ENCODE measurements around the gene ALDH1A2. TPM values are rescaled to one million over a fixed set of nuclear protein-coding genes. Genes with fewer than 3 reads are reported as not detected.

Gene ALDH1A2
- polyA plus RNA-seq, 2 donors = 0.24 to 0.27 TPM

DNA sequence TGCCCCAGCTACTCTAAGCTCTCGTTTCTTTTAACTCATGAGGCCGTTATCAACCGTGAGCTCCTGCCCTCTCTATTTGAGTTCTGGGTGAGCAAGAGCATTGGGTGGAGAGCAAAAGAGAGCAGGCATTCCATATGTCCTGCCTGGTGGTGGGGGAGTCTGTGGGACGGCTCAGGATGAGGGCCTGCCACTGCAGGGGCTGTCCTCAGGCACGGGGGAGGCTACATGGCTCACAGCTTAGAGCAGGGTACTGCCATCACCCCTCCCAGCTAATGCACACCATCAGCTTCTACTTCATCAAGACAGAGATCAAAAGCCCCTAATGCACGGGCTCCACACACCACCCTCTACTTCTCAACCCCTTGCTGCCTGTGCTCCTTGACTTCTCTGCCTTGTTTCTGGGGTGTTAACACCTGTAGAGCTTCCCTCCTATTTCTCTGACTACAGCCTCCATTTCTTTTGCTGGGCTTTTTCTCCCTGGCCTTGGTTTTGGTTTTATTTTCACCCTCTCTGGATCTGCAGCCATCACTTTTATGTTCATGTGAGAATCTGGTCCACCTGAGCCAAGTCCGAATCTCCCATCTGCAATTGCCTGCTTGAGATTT is 114.1 kb downstream of the ALDH1A2 start:
- no peaks in the 10 kb centered on the region for H3K36me3 ChIP-seq (ENCODE audit: control insufficient read depth in 2 of 2, insufficient read depth in 2 of 2, low read length in 1 of 2)
- 79 to 81% methylated on average over 7 of the region's 7 CpGs for WGBS, 2 donors
- no peaks in the 10 kb centered on the region for H3K27me3 ChIP-seq (ENCODE audit: control insufficient read depth in 1 of 2, insufficient read depth in 2 of 2, low read length in 2 of 2)
- no peak overlapping the region for H3K27ac ChIP-seq (ENCODE audit: low read depth in 2 of 2, low read length in 1 of 2)
- H3K4me1 ChIP-seq (ENCODE audit: control insufficient read depth in 2 of 2, insufficient read depth in 2 of 2, low read length in 1 of 2) = no peaks in the 10 kb centered on the region
- no peak overlapping the region for H3K4me3 ChIP-seq (ENCODE audit: low read depth in 1 of 2, low read length in 2 of 2)
- no peaks in the 10 kb centered on the region for H3K9me3 ChIP-seq (ENCODE audit: control insufficient read depth in 2 of 2, insufficient read depth in 1 of 2, low read depth in 1 of 2, low read length in 1 of 2)

- WGBS, 2 donors = 55 to 70% methylated on average over 8 of the region's 8 CpGs
- no peak overlapping the region for H3K27ac ChIP-seq (ENCODE audit: low read depth in 2 of 2, low read length in 1 of 2)
- no peaks in the 10 kb centered on the region for H3K4me1 ChIP-seq (ENCODE audit: control insufficient read depth in 2 of 2, insufficient read depth in 2 of 2, low read length in 1 of 2)
- H3K27me3 ChIP-seq (ENCODE audit: control insufficient read depth in 1 of 2, insufficient read depth in 2 of 2, low read length in 2 of 2) = no peaks in the 10 kb centered on the region
- H3K36me3 ChIP-seq (ENCODE audit: control insufficient read depth in 2 of 2, insufficient read depth in 2 of 2, low read length in 1 of 2) = no peaks in the 10 kb centered on the region
- no peaks in the 10 kb centered on the region for H3K9me3 ChIP-seq (ENCODE audit: control insufficient read depth in 2 of 2, insufficient read depth in 1 of 2, low read depth in 1 of 2, low read length in 1 of 2)
- no peak overlapping the region for H3K4me3 ChIP-seq (ENCODE audit: low read depth in 1 of 2, low read length in 2 of 2)
These were observed 115.0 kb downstream of the ALDH1A2 start for GRCh38 chr15:57950381-57950946.

GRCh38 chr15:57949374-57949943 is 116.1 kb downstream of the ALDH1A2 start:
- H3K27ac ChIP-seq (ENCODE audit: low read depth in 2 of 2, low read length in 1 of 2) = no peak overlapping the region
- H3K36me3 ChIP-seq (ENCODE audit: control insufficient read depth in 2 of 2, insufficient read depth in 2 of 2, low read length in 1 of 2) = no peaks in the 10 kb centered on the region
- no peaks in the 10 kb centered on the region for H3K4me1 ChIP-seq (ENCODE audit: control insufficient read depth in 2 of 2, insufficient read depth in 2 of 2, low read length in 1 of 2)
- no peaks in the 10 kb centered on the region for H3K9me3 ChIP-seq (ENCODE audit: control insufficient read depth in 2 of 2, insufficient read depth in 1 of 2, low read depth in 1 of 2, low read length in 1 of 2)
- WGBS, 2 donors = 84% methylated on average over 3 of the region's 3 CpGs
- no peak overlapping the region for H3K4me3 ChIP-seq (ENCODE audit: low read depth in 1 of 2, low read length in 2 of 2)
- H3K27me3 ChIP-seq (ENCODE audit: control insufficient read depth in 1 of 2, insufficient read depth in 2 of 2, low read length in 2 of 2) = no peaks in the 10 kb centered on the region

- Histone ChIP-seq H3K27ac (ENCODE audit: low read depth in 2 of 2, low read length in 1 of 2) (no peak overlapping the region), H3K36me3 (ENCODE audit: control insufficient read depth in 2 of 2, insufficient read depth in 2 of 2, low read length in 1 of 2) (no peaks in the 10 kb centered on the region), H3K9me3 (ENCODE audit: control insufficient read depth in 2 of 2, insufficient read depth in 1 of 2, low read depth in 1 of 2, low read length in 1 of 2) (no peaks in the 10 kb centered on the region), H3K4me1 (ENCODE audit: control insufficient read depth in 2 of 2, insufficient read depth in 2 of 2, low read length in 1 of 2) (no peaks in the 10 kb centered on the region), H3K27me3 (ENCODE audit: control insufficient read depth in 1 of 2, insufficient read depth in 2 of 2, low read length in 2 of 2) (no peaks in the 10 kb centered on the region), H3K4me3 (ENCODE audit: low read depth in 1 of 2, low read length in 2 of 2) (no peak overlapping the region)
- WGBS, 2 donors = 71 to 73% methylated on average over 9 of the region's 9 CpGs
These were observed 116.9 kb downstream of the ALDH1A2 start for GRCh38 chr15:57948351-57949289.

GRCh38 chr15:57947781-57948180 is 117.7 kb downstream of the ALDH1A2 start:
- Histone ChIP-seq H3K27me3 (ENCODE audit: control insufficient read depth in 1 of 2, insufficient read depth in 2 of 2, low read length in 2 of 2) (no peaks in the 10 kb centered on the region), H3K36me3 (ENCODE audit: control insufficient read depth in 2 of 2, insufficient read depth in 2 of 2, low read length in 1 of 2) (no peaks in the 10 kb centered on the region), H3K4me1 (ENCODE audit: control insufficient read depth in 2 of 2, insufficient read depth in 2 of 2, low read length in 1 of 2) (no peaks in the 10 kb centered on the region), H3K27ac (ENCODE audit: low read depth in 2 of 2, low read length in 1 of 2) (no peak overlapping the region), H3K9me3 (ENCODE audit: control insufficient read depth in 2 of 2, insufficient read depth in 1 of 2, low read depth in 1 of 2, low read length in 1 of 2) (no peaks in the 10 kb centered on the region), H3K4me3 (ENCODE audit: low read depth in 1 of 2, low read length in 2 of 2) (no peak overlapping the region)
- WGBS, 2 donors = 58 to 65% methylated on average over 3 of the region's 3 CpGs

- no peak overlapping the region for H3K4me3 ChIP-seq (ENCODE audit: low read depth in 1 of 2, low read length in 2 of 2)
- no peaks in the 10 kb centered on the region for H3K4me1 ChIP-seq (ENCODE audit: control insufficient read depth in 2 of 2, insufficient read depth in 2 of 2, low read length in 1 of 2)
- H3K9me3 ChIP-seq (ENCODE audit: control insufficient read depth in 2 of 2, insufficient read depth in 1 of 2, low read depth in 1 of 2, low read length in 1 of 2) = no peaks in the 10 kb centered on the region
- H3K27ac ChIP-seq (ENCODE audit: low read depth in 2 of 2, low read length in 1 of 2) = no peak overlapping the region
- H3K36me3 ChIP-seq (ENCODE audit: control insufficient read depth in 2 of 2, insufficient read depth in 2 of 2, low read length in 1 of 2) = no peaks in the 10 kb centered on the region
- no peaks in the 10 kb centered on the region for H3K27me3 ChIP-seq (ENCODE audit: control insufficient read depth in 1 of 2, insufficient read depth in 2 of 2, low read length in 2 of 2)
- 80 to 82% methylated on average over 4 of the region's 4 CpGs for WGBS, 2 donors
These were observed 118.2 kb downstream of the ALDH1A2 start for GRCh38 chr15:57947282-57947681.

DNA sequence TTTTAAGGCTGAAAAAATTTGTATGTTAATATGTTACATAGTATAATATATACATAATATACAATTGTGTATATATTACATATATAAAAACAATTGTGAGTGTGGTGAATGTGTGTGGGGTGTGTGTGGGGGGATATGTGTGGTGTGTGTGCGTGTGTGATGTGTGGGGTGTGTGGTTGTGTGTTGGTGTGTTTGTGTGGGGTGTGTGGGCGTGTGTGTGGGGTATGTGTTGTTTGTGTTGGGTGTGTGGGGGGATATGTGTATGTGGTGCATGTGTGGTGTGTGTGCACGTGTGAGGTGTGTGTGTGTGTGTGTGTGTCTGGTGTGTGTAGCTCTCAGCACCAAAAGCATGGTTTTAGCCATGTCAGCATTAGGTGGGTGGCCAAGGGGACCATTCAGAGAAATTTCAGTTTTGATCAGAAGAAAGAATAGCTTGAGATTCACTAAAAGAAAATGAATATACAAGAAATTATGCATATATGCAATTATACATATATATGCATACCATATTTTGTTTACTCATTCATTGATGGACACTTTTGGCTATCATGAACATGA is 118.9 kb downstream of the ALDH1A2 start:
- WGBS, 2 donors = 73 to 81% methylated on average over 3 of the region's 3 CpGs
- H3K4me1 ChIP-seq (ENCODE audit: control insufficient read depth in 2 of 2, insufficient read depth in 2 of 2, low read length in 1 of 2) = no peaks in the 10 kb centered on the region
- H3K9me3 ChIP-seq (ENCODE audit: control insufficient read depth in 2 of 2, insufficient read depth in 1 of 2, low read depth in 1 of 2, low read length in 1 of 2) = no peaks in the 10 kb centered on the region
- no peak overlapping the region for H3K4me3 ChIP-seq (ENCODE audit: low read depth in 1 of 2, low read length in 2 of 2)
- H3K27me3 ChIP-seq (ENCODE audit: control insufficient read depth in 1 of 2, insufficient read depth in 2 of 2, low read length in 2 of 2) = no peaks in the 10 kb centered on the region
- no peak overlapping the region for H3K27ac ChIP-seq (ENCODE audit: low read depth in 2 of 2, low read length in 1 of 2)
- H3K36me3 ChIP-seq (ENCODE audit: control insufficient read depth in 2 of 2, insufficient read depth in 2 of 2, low read length in 1 of 2) = no peaks in the 10 kb centered on the region

GRCh38 chr15:57945616-57946015 is 119.9 kb downstream of the ALDH1A2 start:
- H3K36me3 ChIP-seq (ENCODE audit: control insufficient read depth in 2 of 2, insufficient read depth in 2 of 2, low read length in 1 of 2) = no peaks in the 10 kb centered on the region
- no peak overlapping the region for H3K4me3 ChIP-seq (ENCODE audit: low read depth in 1 of 2, low read length in 2 of 2)
- H3K27ac ChIP-seq (ENCODE audit: low read depth in 2 of 2, low read length in 1 of 2) = no peak overlapping the region
- WGBS, 2 donors = 81 to 84% methylated on average over 2 of the region's 2 CpGs
- no peaks in the 10 kb centered on the region for H3K27me3 ChIP-seq (ENCODE audit: control insufficient read depth in 1 of 2, insufficient read depth in 2 of 2, low read length in 2 of 2)
- no peaks in the 10 kb centered on the region for H3K9me3 ChIP-seq (ENCODE audit: control insufficient read depth in 2 of 2, insufficient read depth in 1 of 2, low read depth in 1 of 2, low read length in 1 of 2)
- H3K4me1 ChIP-seq (ENCODE audit: control insufficient read depth in 2 of 2, insufficient read depth in 2 of 2, low read length in 1 of 2) = no peaks in the 10 kb centered on the region

GRCh38 chr15:57943754-57944420 is 121.6 kb downstream of the ALDH1A2 start:
- Histone ChIP-seq H3K36me3 (ENCODE audit: control insufficient read depth in 2 of 2, insufficient read depth in 2 of 2, low read length in 1 of 2) (no peaks in the 10 kb centered on the region), H3K9me3 (ENCODE audit: control insufficient read depth in 2 of 2, insufficient read depth in 1 of 2, low read depth in 1 of 2, low read length in 1 of 2) (no peaks in the 10 kb centered on the region), H3K27ac (ENCODE audit: low read depth in 2 of 2, low read length in 1 of 2) (no peak overlapping the region), H3K27me3 (ENCODE audit: control insufficient read depth in 1 of 2, insufficient read depth in 2 of 2, low read length in 2 of 2) (no peaks in the 10 kb centered on the region), H3K4me1 (ENCODE audit: control insufficient read depth in 2 of 2, insufficient read depth in 2 of 2, low read length in 1 of 2) (no peaks in the 10 kb centered on the region), H3K4me3 (ENCODE audit: low read depth in 1 of 2, low read length in 2 of 2) (no peak overlapping the region)
- WGBS, 2 donors = 86 to 88% methylated on average over 3 of the region's 3 CpGs

All from esophagus (tissue), 2 donors.